ENCODE measurements around the gene C19orf47.

C19orf47 gene

DNA sequence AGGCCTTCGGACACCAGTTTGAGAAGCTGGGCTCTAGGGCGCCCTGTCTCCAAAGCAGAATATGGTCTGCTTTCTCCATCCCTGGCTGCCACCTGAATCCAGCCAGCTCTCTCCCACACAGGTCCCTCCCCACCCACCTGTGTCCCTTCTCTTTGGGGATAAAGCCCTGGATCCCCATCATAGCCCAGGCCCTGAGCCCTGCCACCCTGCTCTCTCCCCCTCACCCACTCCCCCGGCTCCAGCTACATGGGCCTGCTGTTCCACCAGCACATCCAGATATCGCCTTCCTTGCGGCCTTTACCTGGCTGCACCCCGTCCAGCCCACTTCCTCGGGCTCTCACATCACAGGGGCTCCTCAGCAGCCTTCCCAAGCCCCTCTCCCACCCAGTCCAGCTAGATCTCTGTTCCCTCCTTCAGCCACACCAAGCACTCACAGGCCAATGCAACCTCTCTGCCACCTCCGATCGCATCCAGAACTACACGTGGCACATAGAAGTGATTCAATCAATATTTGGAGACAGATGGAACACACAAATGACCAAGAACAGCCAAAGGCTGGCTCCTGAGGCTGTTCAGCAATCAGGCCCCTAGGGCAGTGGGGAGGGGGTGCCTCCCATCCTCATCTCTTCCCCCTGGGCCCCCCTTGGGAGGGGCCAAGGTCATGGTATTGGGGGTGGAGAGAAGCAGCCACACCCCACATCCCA lies 70.7 kb downstream of the C19orf47 start:
- H3K4me3 ChIP-seq (ENCODE audit: low read depth, low read length): no peak overlapping the region
- TF ChIP-seq, protein P1, sequence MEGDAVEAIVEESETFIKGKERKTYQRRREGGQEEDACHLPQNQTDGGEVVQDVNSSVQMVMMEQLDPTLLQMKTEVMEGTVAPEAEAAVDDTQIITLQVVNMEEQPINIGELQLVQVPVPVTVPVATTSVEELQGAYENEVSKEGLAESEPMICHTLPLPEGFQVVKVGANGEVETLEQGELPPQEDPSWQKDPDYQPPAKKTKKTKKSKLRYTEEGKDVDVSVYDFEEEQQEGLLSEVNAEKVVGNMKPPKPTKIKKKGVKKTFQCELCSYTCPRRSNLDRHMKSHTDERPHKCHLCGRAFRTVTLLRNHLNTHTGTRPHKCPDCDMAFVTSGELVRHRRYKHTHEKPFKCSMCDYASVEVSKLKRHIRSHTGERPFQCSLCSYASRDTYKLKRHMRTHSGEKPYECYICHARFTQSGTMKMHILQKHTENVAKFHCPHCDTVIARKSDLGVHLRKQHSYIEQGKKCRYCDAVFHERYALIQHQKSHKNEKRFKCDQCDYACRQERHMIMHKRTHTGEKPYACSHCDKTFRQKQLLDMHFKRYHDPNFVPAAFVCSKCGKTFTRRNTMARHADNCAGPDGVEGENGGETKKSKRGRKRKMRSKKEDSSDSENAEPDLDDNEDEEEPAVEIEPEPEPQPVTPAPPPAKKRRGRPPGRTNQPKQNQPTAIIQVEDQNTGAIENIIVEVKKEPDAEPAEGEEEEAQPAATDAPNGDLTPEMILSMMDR (IDR thresholded peaks at IDR 0.05; ENCODE audit: control insufficient read depth, extremely low read depth, insufficient read depth): no peak
- DNase-seq (ENCODE audit: low read depth): no peak

DNA sequence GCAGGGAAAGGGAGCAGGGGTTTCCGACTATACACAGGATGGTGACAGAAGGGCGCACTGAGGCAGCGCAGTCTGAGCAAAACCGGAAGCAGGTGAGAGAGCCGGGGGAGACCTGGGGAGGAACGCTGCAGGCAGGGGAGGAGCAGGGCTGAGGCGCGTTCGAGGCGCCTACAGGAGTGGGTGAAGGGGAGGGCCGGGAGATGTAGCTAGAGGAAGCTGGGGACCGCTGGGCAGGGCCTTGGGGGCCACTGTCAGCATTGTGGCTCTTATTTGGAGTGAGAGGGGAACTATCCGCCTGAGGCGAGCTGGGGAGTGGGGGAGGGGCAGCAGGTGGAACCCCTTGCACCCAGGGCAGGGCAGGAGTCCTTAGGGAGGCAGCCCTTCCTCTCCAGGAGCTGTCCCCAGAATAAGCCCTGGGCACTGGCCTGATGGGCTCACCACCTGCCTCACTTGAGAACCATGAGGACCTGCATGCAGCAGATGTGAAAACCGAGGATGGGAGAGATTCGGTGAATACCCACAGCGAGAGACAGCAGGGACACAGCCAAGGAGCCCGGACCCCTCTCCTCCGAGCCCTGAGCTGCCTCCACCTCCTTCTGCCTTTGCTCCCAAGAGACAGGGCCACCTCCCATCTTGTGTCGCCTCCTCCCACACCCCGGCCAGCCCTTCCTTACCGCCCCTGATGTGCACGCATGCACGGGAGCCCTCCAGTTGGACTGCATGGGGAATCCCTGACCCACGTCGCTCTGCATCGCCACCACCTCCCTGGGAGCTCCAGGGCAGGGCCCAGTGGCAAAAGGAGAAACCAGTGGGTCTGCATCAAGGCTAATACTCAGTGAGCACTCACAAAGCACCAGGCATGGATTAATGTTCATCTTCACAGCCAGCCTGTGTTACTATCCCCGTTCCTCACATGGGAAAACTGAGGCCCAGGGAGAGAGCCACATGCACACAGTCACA lies 73.3 kb downstream of the C19orf47 start:
- no peak overlapping the region for H3K4me3 ChIP-seq (ENCODE audit: low read depth, low read length)
- TF ChIP-seq, protein P1 (IDR thresholded peaks at IDR 0.05; ENCODE audit: control insufficient read depth, extremely low read depth, insufficient read depth): no peak
- no peak for DNase-seq (ENCODE audit: low read depth)

DNA sequence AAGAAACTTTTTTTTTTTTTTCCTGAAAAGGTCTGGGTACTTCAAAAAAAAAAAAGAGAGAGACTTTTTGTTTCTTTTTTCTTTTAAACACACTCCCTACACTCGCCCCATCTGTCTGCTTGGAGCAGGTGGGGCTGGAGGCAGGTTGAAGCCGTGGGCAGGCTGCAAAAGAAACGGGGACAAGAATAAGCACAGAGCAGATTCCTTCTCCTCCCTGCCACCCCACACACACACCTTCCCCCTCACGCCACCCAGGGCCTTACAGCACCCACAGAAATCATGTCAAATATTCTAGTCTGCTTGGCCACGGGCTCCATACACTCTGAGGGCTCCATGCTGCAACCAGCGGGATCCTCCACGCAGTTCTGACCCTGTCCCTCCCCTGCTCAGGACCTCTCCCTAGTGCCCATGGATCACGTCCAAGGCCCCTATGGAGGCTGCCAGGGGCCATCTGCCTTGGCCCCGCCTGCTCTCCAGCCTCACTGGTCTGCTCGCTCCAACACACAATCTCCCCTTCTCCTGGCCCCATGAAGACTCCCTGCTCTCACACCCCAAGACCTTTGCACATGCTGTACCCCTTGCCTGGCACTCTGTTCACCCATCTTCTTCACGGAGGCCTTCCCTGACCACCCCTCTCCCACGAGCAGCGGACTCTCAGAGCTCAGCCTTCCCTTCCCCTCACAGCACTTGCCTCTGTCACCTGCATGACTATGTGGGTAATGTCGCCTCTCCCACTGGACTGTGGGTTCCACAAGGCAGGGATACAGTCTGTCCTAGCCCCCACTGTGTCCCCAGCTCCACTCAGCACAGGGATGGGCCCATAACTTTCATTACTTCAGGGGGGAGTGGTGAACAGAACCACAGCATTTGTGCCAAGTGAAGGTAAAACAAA lies 74.5 kb downstream of the C19orf47 start:
- no peak for DNase-seq (ENCODE audit: low read depth)
- TF ChIP-seq, protein P1 (IDR thresholded peaks at IDR 0.05; ENCODE audit: control insufficient read depth, extremely low read depth, insufficient read depth): no peak
- no peak overlapping the region for H3K4me3 ChIP-seq (ENCODE audit: low read depth, low read length)

DNA sequence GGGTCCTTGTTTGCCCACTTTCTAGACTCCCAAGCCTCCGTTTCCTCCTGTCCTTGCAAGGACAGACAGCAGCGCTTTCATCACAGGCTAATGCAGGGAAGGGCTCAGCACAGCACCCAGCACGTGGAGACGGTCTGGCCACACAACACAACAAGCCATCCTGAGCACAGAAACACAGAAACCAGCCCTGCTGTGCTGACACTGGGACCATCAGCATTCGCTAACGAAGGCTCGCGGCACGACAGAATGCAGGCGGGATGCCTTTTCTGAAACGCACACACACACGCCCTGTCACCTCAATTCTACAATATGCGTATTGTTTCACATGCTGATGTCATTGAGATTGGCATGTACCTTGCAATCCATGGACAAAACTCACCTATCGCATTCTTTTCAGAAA lies 75.9 kb downstream of the C19orf47 start:
- TF ChIP-seq, protein P1 (IDR thresholded peaks at IDR 0.05; ENCODE audit: control insufficient read depth, extremely low read depth, insufficient read depth): no peak
- DNase-seq (ENCODE audit: low read depth): no peak
- H3K4me3 ChIP-seq (ENCODE audit: low read depth, low read length): no peak overlapping the region

DNA sequence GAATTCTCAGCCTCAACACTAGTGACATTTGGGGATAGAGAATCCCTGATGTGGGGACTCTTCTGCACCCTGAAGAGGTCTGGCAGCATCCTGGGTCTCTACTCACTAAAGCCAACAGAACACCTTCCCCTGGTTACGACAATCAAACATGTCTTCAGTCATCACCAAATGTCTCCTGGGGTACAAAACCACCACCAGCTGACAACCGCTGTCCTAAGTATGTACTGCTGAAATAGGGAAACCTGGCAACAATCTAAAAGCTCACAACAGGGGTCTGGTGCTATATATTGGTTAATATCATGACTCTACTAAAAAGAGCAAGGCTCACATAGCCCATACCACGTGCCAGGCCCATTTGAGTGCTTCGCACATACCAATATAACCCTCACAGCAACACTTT lies 76.5 kb downstream of the C19orf47 start:
- DNase-seq (ENCODE audit: low read depth): no peak
- TF ChIP-seq, protein P1 (IDR thresholded peaks at IDR 0.05; ENCODE audit: control insufficient read depth, extremely low read depth, insufficient read depth): no peak
- no peak overlapping the region for H3K4me3 ChIP-seq (ENCODE audit: low read depth, low read length)

DNA sequence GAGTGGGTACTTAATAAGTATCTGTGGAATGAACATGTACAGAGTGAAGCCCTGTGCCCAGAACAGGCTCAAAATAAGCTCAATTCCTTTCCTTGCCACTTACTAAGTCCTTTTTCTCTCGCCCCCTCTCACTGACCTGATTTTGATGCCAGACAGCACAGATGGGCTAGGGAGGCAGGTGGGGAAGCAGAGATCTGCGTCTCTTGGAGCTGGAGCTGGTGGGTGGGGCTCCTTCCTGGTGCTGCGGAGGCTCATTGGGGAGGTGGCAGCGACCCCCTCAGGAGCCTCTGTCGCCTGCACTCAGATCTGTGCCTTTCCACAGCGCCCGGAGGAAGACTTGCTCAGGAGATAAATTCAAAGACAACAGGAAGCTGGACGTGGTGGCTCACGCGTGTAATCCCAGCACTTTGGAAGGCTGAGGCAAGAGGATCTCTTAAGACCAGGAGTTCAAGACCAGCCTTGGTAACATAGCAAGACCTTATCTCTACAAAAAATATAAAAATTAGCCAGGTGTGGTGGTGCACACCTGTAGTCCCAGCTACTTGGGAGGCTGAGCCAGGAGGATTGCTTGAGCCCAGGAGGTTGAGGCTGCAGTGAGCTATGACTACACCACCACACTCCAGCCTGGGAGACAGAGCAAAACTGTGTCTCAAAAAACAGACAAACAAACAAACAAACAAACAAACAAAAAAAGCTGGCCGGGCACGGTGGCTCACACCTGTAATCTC lies 77.7 kb downstream of the C19orf47 start:
- DNase-seq (ENCODE audit: low read depth): no peak
- TF ChIP-seq, protein P1 (IDR thresholded peaks at IDR 0.05; ENCODE audit: control insufficient read depth, extremely low read depth, insufficient read depth): no peak
- H3K4me3 ChIP-seq (ENCODE audit: low read depth, low read length): no peak overlapping the region
